ENCODE data around the gene DCANP1. TPM values are rescaled to one million over a fixed set of nuclear protein-coding genes. Genes with fewer than 3 reads are reported as not detected.

The DCANP1 gene
- total RNA-seq, 1 donor from 2014 or later = not detected

GRCh38 chr5:135443161-135443960 is 3.8 kb downstream of the DCANP1 start:
- no peak for DNase-seq (ENCODE audit: extremely low read depth, low read depth, low spot score)

DNA sequence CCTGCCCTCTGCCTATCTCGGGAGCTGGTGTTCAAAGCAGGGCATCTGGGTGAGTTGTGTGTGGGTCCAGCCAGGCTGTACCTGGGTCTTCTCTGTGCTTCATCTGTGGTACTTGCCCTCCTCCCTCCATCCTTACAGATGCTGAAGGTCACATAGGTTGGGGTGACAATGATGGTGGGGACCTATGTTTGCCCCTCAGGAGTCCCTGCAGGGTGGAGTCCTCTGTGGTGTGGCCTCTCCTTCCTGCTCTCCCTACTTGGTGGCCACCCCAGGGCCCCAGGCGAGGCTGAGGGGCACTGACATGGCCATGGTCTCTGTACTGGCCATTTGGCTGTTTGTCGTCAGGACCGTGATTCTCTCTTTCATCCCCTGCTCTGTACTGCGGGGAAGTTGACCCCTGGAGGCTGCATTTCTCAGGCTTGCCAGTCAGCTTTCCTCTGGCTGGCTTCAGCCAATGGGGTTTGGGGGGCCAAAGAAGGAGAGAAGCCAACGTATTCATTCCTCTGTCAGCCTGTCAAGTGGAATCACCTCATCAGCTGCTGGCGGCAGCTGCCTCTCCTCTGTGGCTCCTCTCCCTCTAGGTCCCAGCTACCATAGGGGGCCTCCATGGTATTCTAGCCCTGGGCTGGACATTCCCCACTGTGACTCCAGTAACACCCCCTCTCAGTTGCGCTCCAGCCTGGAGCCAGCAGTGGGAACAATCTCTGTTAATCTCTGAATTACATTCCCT is 4.6 kb downstream of the DCANP1 start:
- DNase-seq (ENCODE audit: extremely low read depth, low read depth, low spot score) = no peak

GRCh38 chr5:135441919-135442318 is 5.2 kb downstream of the DCANP1 start:
- no peak for DNase-seq (ENCODE audit: extremely low read depth, low read depth, low spot score)

DNA sequence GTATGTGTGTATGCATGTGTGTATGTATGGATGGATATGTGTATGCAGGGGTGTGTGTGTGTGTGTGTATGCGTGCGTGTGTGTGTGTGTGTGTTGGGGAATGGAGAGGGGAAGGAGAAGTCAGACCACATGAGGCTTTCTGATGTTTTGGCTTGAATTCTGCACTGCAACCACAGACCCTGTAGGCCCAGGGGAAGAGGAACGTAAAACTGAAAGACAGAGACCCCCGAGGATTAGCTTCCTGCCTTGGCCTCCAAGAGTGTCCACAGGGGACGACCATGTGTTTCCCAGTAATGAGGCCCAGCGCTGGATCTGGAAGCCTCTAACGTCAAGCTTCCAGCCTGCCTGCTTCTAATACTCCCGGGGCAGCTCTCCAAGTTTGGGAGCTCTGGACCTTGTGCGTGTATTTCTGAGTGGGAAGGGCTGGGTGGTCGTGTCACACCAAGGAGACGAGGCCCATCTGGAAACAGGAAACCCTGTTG is 5.8 kb downstream of the DCANP1 start:
- DNase-seq (ENCODE audit: extremely low read depth, low read depth, low spot score) = no peak

GRCh38 chr5:135440916-135441315 is 6.2 kb downstream of the DCANP1 start:
- no peak for DNase-seq (ENCODE audit: extremely low read depth, low read depth, low spot score)

- DNase-seq (ENCODE audit: extremely low read depth, low read depth, low spot score) = no peak
Observed at GRCh38 chr5:135439231-135440205, 7.6 kb downstream of the DCANP1 start.

DNA sequence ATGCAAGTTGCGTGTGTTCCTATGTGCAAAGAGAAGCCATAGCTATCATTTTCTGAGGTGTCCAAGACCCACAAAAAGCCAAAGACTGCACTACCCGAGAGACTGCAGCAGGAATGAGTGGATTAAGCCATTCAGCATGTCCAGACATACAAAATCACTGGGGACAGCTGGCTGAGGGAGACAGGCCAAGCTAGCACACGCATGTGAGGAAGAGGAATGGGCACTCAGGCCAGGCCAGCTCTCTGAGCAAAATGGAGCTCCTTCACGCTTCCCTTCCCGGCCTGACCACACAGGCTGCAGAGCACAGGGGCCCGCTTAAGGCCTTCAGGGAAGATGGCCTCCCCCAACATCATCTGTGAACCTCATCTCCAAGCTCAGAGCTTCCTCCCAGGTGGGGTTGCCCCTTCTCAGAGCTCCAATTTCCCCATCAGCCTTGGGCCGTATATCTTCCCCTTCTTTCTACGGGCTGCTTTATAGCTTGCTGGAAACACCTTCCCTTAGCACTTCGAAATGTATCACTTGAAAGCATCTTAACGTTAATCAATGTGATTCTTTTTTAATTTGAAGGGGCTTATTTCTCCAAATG is 8.4 kb downstream of the DCANP1 start:
- no peak for DNase-seq (ENCODE audit: extremely low read depth, low read depth, low spot score)

GRCh38 chr5:135437796-135438560 is 9.2 kb downstream of the DCANP1 start:
- no peak for DNase-seq (ENCODE audit: extremely low read depth, low read depth, low spot score)

GRCh38 chr5:135437422-135437795 is 9.7 kb downstream of the DCANP1 start:
- DNase-seq (ENCODE audit: extremely low read depth, low read depth, low spot score) = no peak

GRCh38 chr5:135436951-135437418 is 10.2 kb downstream of the DCANP1 start:
- DNase-seq (ENCODE audit: extremely low read depth, low read depth, low spot score) = no peak

- DNase-seq (ENCODE audit: extremely low read depth, low read depth, low spot score) = no peak
Observed at GRCh38 chr5:135435467-135436330, 11.4 kb downstream of the DCANP1 start.

- no peak for DNase-seq (ENCODE audit: extremely low read depth, low read depth, low spot score)
Observed at GRCh38 chr5:135434591-135435466, 12.3 kb downstream of the DCANP1 start.

DNA sequence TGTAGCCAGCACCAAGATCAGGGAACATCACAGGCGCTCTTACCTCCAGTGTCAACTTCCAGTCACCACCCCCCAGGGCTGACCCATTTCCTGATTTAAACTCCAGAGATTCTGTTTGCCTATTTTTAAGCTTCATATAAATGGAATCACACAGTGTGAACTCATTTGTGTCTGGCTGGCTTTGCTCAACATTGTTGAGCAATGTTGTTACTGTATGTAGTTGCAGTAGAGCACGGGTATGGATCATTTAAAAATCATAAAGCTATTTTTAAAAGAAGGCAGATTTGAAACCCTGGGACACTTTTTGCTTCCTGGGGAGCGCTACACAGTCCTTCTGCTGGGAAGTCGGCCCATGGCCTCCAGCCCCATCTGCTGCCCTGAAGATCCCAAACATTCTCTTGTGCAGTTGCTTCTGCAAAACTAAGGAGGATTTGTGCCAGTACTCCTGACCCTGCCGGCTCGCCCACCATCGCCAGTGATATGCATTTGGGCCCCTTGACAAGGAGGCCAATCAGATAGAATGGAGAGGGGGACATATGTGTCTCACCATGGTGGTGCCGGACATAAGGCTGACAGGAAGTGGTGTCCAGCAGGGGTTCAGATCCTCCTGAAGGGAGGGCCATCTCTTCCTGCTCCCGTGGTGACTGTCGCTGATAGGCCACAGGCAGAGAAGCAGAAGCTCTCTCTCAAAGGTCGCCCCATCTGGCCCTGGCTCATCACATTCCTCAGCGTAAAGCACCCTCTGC is 13.3 kb downstream of the DCANP1 start:
- DNase-seq (ENCODE audit: extremely low read depth, low read depth, low spot score) = no peak

DNA sequence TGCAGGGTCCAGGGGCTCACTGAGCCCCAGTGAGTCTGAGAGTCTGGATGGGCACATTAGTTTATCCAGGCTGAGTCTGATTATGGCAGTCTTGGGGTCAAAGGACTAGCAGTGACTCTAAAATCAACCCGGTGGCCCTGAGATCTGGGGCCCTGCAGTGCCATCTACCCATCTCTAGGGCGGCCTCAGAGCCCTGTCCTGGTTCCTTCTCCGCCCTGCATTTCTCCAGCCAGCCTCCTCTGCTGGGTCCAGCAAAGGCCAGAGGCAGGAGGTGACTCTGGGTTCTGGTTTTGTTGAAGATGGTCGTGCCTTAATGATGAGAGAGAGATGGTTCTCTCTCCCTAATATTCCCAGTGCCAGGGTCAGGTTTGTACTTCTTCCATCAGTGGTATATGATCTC is 15.0 kb downstream of the DCANP1 start:
- no peak for DNase-seq (ENCODE audit: extremely low read depth, low read depth, low spot score)

DNA sequence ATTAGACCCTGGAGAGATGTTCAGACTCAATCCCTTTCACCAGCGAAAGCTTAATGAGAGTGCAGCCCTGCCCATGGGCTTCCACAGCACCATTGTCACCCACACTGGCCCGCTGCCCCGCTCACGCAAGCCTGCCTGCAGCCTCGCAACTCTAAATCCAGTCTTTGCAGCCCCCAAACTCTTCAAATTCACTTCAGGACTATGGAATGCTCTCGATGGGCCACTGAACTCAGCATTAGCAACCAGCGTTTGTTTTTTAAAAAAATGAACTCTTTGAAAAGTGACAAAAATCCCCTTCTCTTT is 17.1 kb downstream of the DCANP1 start:
- DNase-seq (ENCODE audit: extremely low read depth, low read depth, low spot score) = no peak

DNA sequence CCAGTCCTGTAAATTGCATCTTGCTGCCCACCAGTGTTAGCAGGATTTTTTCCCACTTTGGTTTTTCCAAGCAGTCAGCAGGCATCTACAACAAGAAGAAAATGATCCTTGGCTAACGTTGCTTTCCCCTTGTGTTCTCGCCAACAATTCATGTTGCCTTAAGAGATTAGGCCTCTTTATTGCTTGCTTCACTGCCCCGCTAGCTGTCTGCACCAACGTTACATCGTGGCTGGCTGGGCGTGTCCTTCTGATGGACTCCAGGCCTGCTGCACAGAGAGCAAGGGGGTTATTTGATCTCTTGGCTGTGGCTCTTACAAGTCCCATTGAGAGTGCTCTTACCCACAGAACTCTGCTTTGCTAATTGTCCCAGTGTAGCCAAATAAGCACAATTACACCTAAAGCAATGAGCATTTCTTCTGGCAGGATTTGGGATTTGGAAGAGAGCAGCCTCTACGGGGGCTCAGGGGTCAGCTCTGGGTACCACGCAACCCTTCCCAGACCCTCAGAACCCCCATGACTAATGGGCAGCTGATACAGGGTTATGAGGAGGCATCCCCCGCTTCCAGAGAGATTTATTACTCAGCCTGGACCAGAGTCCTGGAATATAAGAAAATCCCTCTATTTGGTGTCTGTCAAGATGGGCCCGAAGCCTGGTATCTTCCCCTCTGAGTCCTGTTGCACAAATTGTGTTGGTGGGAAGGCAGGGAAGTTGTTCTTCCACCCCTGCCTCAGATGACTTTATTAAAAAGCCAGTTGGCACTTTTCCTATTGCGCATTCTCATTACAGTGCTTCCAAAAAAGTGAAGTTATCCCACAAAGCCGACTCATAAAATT is 17.6 kb downstream of the DCANP1 start:
- DNase-seq (ENCODE audit: extremely low read depth, low read depth, low spot score) = no peak
